Left colon (tissue), 2 donors: ENCODE measurements around the gene MLPH. TPM values are rescaled to one million over a fixed set of nuclear protein-coding genes. Genes with fewer than 3 reads are reported as not detected.
A peak's percentile ranks its signal among the peaks of the same experiment; 100 is the strongest.

Source experiments
- ATAC-seq: fragments of 200-7000 bp; cut with Tn5 transposase; one replicate; pipeline ENCODE4 v1.9.1; 2020; ENCODE audit warnings: mild to moderate bottlenecking, moderate library complexity
- DNase-seq, 2 donors: peaks; one replicate each; pipeline ENCODE4 v3.0.0-alpha.2; 2020
- intact Hi-C, 2 donors: fragments of 100-400 bp; cut with DNase I in 1 of 2; cut with micrococcal nuclease in 1 of 2; formaldehyde crosslinking; loops; one replicate each; pipeline versions ENCODE4 v1.11.2 to v1.14.0; 2022; cut with DNase I, micrococcal nuclease
- total RNA-seq, 2 donors: library from RNA; stranded (reverse); fragmentation: NEBNext Ultra II Directional; extraction: Animal tissue kit (Norgen Biotek cat#: 25700); gene quantifications; one replicate each; pipeline ENCODE4 v1.2.1, GENCODE V29; 2021
- donor health status: DM: no; HTN: no; CAD: no.
- donor health status: DM: yes; HTN: yes; CAD: no.

The MLPH gene
- total RNA-seq, 2 donors from 2014 or later, result 117 to 139 TPM

- no peak for DNase-seq
- intact Hi-C loops, result no loop called here
- no peak for ATAC-seq
These were observed 82.0 kb downstream of the MLPH start for GRCh38 chr2:237569041-237569440.

DNA sequence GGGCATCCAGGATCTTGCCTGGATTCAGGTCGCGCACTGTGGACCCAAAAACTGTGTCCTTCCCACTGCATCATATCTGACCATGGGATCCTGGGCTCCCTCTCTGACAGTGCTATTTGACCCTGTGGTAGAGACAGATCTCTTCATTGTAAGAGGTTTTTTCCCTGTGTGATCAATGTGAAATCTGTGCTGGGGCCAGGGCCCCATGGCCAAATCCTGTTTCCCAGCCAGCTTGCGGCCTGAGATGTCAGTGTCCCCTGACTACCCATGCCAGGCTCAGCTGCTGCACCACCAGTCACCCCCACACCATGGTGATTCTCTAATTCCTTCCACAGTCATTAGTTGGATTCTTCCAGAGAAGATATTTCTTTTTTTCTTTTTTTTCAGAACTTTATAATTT lies 82.8 kb downstream of the MLPH start:
- ATAC-seq (no peak), DNase-seq (no peak)
- intact Hi-C loops, result loop anchor here (2.0 to 5.0 kb wide), 2 partner anchors 57 to 58 kb away; no protein-coding TSS in a partner anchor

DNA sequence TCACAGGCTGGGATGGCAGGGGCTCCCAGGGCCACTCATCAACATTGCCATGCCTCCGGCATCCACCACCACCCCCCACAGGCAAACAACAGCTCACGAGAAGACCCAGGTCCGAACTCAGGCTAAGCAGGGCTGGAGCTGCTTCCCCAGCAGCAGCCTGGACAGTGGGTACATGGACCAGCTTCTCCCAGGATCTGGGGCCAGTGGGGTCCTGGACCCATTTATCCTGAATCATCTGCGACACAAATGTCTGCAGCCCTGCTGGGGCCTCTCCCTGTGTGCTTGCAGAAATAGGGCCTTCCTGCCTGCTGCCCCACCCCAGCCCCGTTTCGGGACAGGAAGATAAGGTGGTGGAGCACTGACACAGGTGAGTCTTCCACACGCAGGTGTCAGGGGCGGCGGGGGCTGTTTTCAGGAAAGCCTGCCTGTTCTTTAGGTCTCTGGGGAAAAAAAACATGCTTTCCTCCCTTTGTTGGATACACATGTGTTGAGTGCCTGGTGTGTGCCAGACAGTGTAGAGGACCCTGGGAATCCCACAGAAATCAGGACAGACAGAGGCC lies 83.8 kb downstream of the MLPH start:
- no peak for ATAC-seq
- DNase-seq, result no peak

DNA sequence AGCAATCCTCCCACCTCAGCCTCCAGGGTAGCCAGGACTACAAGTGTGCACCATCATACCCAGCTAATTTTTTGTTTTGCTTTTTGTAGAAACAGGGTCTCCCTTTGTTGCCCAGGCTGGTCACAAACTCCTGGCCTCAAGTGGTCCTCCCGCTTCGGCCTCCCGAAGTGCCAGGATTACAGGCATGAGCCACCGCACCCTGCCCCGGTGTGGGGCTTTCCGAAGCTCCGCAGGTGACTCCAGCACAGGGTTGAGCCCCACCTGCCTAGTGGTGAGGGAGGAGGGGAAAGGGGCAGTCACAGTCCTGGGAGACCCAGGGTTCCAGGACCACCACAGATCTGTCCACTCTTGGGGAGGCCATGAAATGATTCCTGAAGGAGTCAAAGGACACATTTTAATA lies 84.5 kb downstream of the MLPH start:
- no peak for DNase-seq
- intact Hi-C loops, result loop anchor here (2.0 to 5.0 kb wide), 2 partner anchors 59 kb away; no protein-coding TSS in a partner anchor
- no peak for ATAC-seq

More for the DNA sequence above, 83.8 kb downstream of the MLPH start:
- intact Hi-C loops, result loop anchor here (2.0 to 5.0 kb wide), 2 partner anchors 58 to 59 kb away; no protein-coding TSS in a partner anchor

DNA sequence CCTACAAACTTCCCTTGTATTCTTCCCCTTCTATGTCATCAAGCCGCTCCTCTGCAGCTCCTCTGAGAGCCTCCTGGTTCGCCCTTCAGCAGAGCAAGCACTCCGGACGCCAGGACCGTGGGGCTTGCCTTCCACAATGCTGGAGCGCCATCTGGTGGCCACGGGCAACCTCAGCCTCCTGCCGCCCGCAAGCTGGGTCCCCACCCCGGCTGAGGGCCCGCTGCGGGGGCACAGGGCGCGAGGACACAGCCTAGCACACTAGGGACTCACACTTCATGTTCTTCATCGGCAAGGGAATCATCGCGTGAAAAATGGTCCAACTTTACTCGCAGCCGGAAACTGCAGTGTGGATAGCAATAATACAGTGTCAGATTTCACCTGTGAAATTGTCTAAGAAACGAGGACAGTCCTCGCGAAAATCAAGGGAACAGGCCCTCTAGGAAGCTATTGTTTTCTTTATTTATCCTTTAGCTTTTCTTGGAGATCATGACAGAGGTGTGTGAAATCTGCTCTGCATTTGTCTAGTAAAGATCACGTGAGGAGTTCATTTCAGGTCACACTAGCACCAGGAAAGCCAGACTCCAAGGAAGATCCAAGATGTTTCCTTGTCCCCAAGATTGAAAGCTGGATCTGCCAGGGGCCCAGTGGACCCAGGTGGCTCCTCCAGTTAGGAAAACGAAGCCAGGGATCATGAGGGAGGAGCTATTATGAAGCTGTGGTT lies 85.1 kb downstream of the MLPH start:
- peak; percentile 91 for ATAC-seq
- intact Hi-C loops, result loop anchor here in 1 of 2 donors (5.0 kb wide), 1 partner anchor 60 kb away; no protein-coding TSS in a partner anchor
- DNase-seq, result peak; percentile 86 to 93

GRCh38 chr2:237572742-237573101 lies 85.7 kb downstream of the MLPH start:
- ATAC-seq (no peak), DNase-seq (no peak)
- intact Hi-C loops, result loop anchor here in 1 of 2 donors (5.0 kb wide), 1 partner anchor 60 kb away; no protein-coding TSS in a partner anchor

DNA sequence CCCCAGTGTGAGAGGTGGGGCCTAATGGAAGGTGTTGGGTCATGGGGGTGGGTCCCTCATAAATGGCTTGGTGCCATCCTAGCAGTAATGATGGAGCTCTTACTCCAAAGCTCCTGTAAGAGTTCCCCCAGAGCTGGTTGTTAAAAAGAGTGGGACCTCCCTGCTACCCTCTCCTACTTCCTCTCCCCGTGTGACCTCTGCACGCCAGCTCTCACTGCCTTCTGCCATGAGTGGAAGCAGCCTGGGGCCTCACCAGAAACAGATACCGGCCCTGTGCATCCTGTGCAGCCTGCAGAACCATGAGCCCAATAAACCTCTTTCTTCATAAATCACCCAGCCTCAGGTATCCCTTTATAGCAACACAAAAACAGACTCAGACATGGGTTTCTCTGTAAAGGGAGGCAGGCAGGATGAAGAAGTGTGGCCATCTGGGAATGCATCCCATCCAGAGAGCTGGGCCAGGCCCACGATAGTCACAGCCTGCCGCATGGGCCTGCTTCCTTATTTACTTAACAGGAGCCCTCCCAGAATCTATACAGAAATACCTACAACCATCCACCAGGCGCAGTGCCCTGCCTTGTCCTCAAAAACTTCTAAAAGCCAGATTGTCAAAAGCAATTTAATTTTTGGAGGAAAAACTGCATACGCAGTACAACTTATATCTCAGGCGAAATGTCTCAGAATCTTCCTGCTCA lies 86.8 kb downstream of the MLPH start:
- DNase-seq (no peak), ATAC-seq (no peak)
- intact Hi-C loops, result loop anchor here in 1 of 2 donors (5.0 kb wide), 1 partner anchor 62 kb away; no protein-coding TSS in a partner anchor

- DNase-seq (no peak), ATAC-seq (no peak)
- intact Hi-C loops, result loop anchor here in 1 of 2 donors (5.0 kb wide), 1 partner anchor 62 kb away; no protein-coding TSS in a partner anchor
These were observed 87.4 kb downstream of the MLPH start for GRCh38 chr2:237574467-237574866.

- intact Hi-C loops, result loop anchor here in 1 of 2 donors (5.0 kb wide), 1 partner anchor 63 kb away; no protein-coding TSS in a partner anchor
- ATAC-seq, result peak; percentile 65
- DNase-seq, result peak in 1 of 2 donors; percentile 54
These were observed 88.1 kb downstream of the MLPH start for GRCh38 chr2:237574894-237575868.

- DNase-seq (no peak), ATAC-seq (no peak)
- intact Hi-C loops, result no loop called here
These were observed 89.1 kb downstream of the MLPH start for GRCh38 chr2:237575869-237576862.

GRCh38 chr2:237576974-237577373 lies 89.9 kb downstream of the MLPH start:
- intact Hi-C loops, result no loop called here
- no peak for DNase-seq
- no peak for ATAC-seq

DNA sequence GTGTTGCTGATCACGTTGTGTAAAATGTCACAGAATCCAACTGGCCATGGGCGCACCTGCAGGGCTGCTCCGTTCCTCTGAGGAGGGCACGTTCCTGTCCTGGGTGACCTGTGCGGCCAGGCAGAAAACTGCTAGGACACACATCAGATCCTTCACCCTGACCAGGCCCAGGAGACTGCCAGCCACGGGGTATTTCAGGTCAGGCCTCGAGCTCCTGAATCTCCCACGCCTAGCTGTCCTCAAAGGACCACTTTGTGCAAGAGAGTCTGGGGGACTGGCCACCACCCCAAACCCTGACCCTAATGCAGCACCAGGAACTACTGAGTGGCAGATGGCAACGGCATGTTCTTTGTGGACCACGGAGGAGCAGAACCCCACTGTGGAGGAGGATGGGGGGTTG lies 90.4 kb downstream of the MLPH start:
- intact Hi-C loops, result no loop called here
- ATAC-seq (no peak), DNase-seq (no peak)

DNA sequence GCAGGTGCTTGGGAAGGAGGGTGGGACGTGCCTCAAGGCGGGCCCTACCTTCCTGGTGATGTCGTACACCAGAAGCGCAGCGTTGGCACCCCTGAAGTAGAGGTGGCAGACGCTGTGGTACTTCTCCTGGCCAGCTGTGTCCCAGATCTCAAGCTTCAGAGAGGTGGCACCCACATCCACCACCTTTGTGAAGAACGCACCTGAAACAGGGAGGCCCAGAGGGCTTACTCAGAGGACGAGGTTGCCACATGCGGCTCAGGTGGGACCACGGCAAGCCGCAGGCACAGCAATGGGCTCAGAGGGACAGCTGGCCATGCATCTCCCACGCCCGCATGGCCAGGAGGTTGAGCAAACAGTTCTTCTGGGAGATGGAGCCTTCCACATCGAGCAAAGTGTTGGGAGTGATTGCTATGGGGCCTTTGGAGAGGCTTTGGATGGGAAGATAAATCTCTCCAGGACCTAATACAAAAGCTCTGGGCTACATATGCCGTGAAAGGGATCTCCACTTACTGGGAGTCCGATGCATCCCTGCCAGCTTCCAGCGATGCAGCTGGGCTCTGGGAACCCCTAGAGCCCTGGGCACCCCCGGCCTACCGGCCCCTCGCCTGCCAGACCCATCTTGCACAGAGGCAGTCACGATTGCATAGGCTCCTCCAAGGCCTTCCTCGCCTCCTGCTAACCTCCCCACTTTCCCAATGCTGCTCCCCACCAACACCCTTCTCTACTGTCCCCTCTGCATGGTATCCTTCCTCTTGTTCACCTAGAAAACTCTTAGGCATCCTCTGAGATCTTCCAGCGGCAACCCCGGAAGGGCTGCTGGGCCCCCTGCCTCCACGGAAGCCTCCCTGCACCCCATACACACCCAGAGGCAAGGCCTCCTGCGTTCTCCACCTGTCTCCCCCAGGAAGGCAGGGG lies 91.2 kb downstream of the MLPH start:
- DNase-seq (no peak), ATAC-seq (no peak)
- intact Hi-C loops, result no loop called here

GRCh38 chr2:237581326-237581725 lies 94.3 kb downstream of the MLPH start:
- ATAC-seq (no peak), DNase-seq (no peak)
- intact Hi-C loops, result loop anchor here in 1 of 2 donors (10.0 kb wide), 1 partner anchor 163 kb away; no protein-coding TSS in a partner anchor

DNA sequence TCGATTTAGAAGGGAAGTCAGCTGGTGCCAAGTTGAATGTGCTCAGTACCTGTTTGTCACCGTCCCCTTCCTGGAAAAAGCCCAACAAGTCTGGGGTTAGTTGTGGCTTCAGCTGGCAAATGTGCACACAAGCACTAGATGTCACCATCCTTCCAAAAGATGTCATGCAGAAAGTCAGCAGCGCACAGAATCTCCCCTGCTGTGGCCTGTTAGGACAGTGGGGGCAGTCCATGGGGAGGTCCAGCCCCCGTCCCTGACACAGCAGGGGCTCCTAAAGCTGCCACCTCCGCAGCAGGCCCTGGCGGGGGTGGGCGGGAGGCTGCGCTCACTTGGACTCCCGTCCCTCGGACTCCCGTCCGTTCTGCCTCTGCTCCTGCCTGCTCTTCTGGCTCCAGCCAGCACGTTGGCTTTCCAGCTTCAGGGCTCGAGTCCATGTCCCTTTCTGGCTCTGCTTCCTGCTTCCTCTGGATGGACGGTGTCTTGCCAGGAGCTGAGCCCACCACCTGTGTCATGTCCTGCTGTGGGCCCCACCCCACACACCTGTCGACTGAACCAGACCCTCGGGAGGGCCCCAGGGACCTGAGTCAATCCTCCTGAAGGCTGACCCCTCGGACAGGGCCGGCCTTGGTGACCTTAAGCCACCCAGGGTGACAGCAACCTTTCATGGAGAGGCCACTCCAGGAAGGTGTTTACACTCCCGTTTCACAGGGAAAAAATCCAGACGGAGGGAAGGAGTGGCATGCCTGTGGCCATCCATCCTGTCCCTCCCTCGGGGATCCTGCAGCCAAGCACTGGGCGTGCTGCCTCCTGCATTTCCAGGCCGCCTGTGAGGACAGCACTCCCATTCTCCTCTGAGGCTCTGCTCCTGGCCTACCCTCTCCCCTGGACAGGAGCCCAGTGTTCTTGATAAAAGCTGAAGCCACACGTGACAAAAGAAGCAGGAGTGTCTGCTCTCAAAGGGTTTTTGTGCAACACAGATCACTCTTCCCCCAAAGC lies 95.0 kb downstream of the MLPH start:
- ATAC-seq (peak; percentile 36), DNase-seq (peak in 1 of 2 donors; percentile 50)
- intact Hi-C loops, result loop anchor here in 1 of 2 donors (10.0 kb wide), 1 partner anchor 163 kb away; no protein-coding TSS in a partner anchor
